GM12878 (cell line): ENCODE data around the gene LRRC74B. TPM values are rescaled to one million over a fixed set of nuclear protein-coding genes. Genes with fewer than 3 reads are reported as not detected.

Experiments used
- DPF2 ChIP-seq: fragments of 450-650 bp; IDR thresholded peaks from 2 replicates; pipeline ENCODE4 v1.6.1; 2017; ENCODE audit warnings: mild to moderate bottlenecking
- HDGF ChIP-seq: fragments of 450-650 bp; IDR thresholded peaks from 2 replicates; pipeline ENCODE4 v1.6.1; 2016; ENCODE audit warnings: antibody characterized with exemption
- HSF1 ChIP-seq: fragments of 150-350 bp; IDR thresholded peaks from 2 replicates; pipeline ENCODE4 v1.6.1; 2014; ENCODE audit warnings: mild to moderate bottlenecking, low read depth, low read length
- SIX5 ChIP-seq: IDR thresholded peaks from 2 replicates; pipeline ENCODE4 v1.6.1; 2011; ENCODE audit warnings: mild to moderate bottlenecking, low read depth, low read length, moderate library complexity; ENCODE audit not compliant: severe bottlenecking
- ZBTB33 ChIP-seq: fragments of 450-650 bp; IDR thresholded peaks from 2 replicates; pipeline ENCODE4 v1.6.1; 2017; ENCODE audit warnings: mild to moderate bottlenecking
- ZNF207 ChIP-seq: fragments of 450-650 bp; IDR thresholded peaks from 2 replicates; pipeline ENCODE4 v1.6.1; 2014; ENCODE audit warnings: antibody characterized with exemption, mild to moderate bottlenecking, borderline replicate concordance
- ZNF24 ChIP-seq: fragments of 450-650 bp; IDR thresholded peaks from 2 replicates; pipeline ENCODE4 v1.6.1; 2017; ENCODE audit warnings: antibody characterized with exemption, mild to moderate bottlenecking
- ZNF592 ChIP-seq: fragments of 450-650 bp; IDR thresholded peaks from 2 replicates; pipeline ENCODE4 v1.6.1; 2017; ENCODE audit warnings: mild to moderate bottlenecking, moderate library complexity
- polyA plus RNA-seq, 11 experiments: library from polyadenylated mRNA; depleted of rRNA in 4 of 11; unstranded in 6 of 11; stranded (reverse) in 5 of 11; fragments of >200 nt; fragmentation: Nextera tagmentation in 4 of 11; fragmentation: Illumina TruSeq in 1 of 11; extraction: Ambion mirVana in 4 of 11; extraction: Trizol in 1 of 11; gene quantifications; 1 replicate in 1 of 11; 2 replicates in 10 of 11; pipeline versions ENCODE4 v1.2.1 to v1.2.3, GENCODE V29; 2011 to 2016; ENCODE audit warnings: inconsistent platforms in 2 of 11, missing spikeins in 2 of 11, low read depth in 1 of 11
- total RNA-seq, 4 experiments: library from RNA; depleted of rRNA in 3 of 4; stranded (reverse); fragments of >200 nt in 3 of 4; fragmentation: Illumina TruSeq in 1 of 4; extraction: Trizol in 1 of 4; gene quantifications; 2 replicates each; pipeline versions ENCODE4 v1.2.1 to v1.2.3, GENCODE V29; 2013 to 2021

The LRRC74B gene
- total and polyA plus RNA-seq, 10 of the 15 experiments (the other 5 are each of a cell fraction or from before 2014, with no cell fraction given): not detected

GRCh38 chr22:21044931-21045584, 688 bp upstream of the LRRC74B start (continued):
- no peak for TF ChIP-seq ZNF592
- no peak for TF ChIP-seq HSF1
- TF ChIP-seq SIX5: no peak
- TF ChIP-seq ZBTB33: no peak
- TF ChIP-seq HDGF: no peak
- no peak for TF ChIP-seq ZNF24
- no peak for TF ChIP-seq DPF2
- TF ChIP-seq ZNF207: no peak
- TF ChIP-seq, all 136 proteins: peak for 0
